HG03442 (cell line): ENCODE measurements around the gene TGFBRAP1.

Experiments
- ATAC-seq: cut with Tn5 transposase; IDR thresholded peaks from one replicate; pipeline ENCODE4 v1.9.1; 2021; ENCODE audit warnings: mild to moderate bottlenecking, moderate library complexity; ENCODE audit not compliant: unreplicated experiment

TGFBRAP1 gene

GRCh38 chr2:105243961-105244360 lies 85.6 kb downstream of the TGFBRAP1 start:
- no peak for ATAC-seq

GRCh38 chr2:105242286-105242993 lies 87.1 kb downstream of the TGFBRAP1 start:
- ATAC-seq = no peak

DNA sequence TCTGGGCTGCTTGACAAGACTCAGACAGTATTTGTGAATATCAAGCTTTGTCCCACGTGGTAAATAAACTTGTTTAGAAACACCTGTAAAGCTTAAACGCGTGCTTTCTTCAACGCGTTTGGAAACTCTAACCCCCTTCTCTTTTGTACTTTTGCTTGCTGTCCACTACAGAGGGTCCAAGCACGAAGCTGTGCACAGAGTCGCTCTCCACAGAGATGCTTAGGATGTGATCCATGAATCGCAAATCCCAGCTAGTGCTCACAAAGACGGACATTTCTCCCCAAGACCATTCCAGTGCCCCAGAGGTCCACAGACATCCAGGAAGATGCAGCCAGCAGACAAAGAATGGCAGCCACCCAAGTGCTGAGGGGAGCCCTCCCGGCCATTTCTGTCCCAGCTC lies 88.1 kb downstream of the TGFBRAP1 start, which contains the start of gene GPR45:
Gene GPR45, plus strand, starts transcription at position 301 of the 400 bp plus-strand sequence. CDS start 116 bp downstream, outside the sequence.
- no peak for ATAC-seq

DNA sequence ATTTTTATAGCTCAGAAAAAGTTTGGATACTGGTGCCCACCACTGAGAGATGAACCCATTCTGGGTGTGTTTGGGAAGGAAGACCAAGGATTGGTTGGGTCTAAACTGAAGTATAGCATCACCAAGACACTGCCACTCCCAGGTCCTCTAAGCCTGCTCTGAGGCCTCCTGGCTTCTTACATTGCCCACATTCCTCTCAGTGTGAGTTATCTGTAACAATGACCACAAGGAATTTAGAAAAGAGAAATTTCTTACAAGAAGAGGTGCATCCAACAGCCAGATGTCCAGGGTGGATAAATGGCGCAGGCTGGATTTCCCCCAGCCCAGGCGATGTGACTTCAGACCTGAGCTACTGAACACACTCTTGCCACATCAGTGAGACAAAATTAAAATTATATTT lies 89.6 kb downstream of the TGFBRAP1 start:
- no peak for ATAC-seq

DNA sequence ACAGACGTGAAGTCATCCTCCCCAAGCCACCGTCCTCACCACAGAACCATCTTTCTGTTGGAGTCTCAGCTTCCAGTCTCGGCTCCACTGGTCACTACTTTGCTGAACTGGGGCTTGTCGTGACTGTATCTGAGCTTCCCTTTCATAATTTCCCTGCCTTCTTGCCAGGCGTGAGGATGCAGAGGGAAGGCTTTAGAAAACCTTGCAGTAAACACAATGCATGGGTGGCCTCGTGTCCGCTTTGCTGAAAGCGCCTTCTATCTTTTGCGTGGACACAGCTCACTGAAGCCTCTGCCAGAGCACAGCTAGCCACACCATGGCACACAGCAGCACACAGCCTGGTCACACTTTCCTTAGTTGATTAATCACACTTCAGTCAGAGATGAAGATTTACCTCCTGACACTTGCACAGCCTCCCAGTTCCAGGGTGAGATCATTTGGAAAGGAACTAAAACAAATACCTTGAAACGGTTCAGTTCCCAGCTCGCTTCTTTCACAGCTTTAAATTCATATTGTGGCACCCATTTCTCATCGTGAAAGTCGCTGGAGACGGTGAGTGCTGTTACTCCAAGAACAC lies 90.8 kb downstream of the TGFBRAP1 start:
- ATAC-seq = no peak

- no peak for ATAC-seq
Measured at GRCh38 chr2:105237045-105237765, 92.3 kb downstream of the TGFBRAP1 start.

GRCh38 chr2:105236060-105236424 lies 93.5 kb downstream of the TGFBRAP1 start:
- no peak for ATAC-seq

DNA sequence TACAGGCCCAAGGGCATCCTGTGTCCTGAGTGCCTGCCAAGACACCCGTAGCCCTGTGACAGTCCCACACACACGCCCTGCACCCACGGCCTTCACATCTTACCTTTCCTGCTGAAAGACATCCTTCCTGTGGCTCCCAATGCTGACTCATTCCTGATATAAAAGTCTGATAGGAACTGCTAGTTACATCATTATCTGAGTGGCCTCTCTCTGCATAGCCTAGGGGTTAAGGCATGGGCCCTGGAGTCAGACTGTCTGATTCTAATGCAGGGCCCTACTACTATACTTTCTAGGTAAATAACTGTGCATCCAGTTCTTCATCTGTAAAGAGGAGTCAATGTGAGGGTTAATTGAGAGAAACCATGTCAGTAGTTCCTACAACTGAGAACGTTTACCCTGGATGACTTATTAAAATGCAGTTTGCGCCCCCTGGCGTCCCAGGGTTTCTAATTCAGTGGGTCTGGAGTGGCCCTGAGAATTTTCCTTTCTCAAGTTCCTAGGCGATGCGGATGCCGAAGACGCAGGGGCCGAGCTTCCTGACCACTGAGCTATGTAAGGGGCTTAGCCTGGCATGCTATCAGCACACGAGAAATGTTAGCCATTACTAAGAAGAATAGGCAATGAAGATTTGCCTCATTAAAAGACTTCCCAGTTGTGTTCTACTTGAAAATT lies 94.0 kb downstream of the TGFBRAP1 start:
- peak; percentile 64 for ATAC-seq

GRCh38 chr2:105231232-105231619 lies 98.3 kb downstream of the TGFBRAP1 start:
- no peak for ATAC-seq

DNA sequence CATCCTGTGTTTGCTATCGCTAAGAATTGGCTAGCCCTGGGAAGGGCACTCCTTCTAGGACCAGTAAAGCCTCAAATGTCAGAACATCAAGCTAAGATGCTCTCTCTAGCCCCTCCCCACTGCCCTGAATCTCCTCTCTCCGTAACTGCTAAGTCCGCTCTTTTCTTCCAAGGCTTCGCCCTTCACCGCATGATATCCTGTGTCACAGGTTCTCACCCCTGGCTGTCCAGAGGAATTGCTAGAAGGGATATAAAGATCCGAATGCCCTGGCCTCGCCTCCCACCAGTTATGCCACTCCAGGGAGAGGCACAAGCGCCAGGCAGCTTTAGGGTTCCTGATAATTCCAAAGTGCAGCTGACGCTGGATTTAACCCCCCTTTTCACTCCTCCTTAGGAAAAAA lies 105.1 kb downstream of the TGFBRAP1 start:
- no peak for ATAC-seq

GRCh38 chr2:105220604-105221003 lies 108.9 kb downstream of the TGFBRAP1 start:
- no peak for ATAC-seq

- ATAC-seq = no peak
Measured at GRCh38 chr2:105215586-105216192, 113.8 kb downstream of the TGFBRAP1 start.
